Glomerular endothelial cell (primary cell): ENCODE data around the gene PAPPA. TPM values are rescaled to one million over a fixed set of nuclear protein-coding genes. Genes with fewer than 3 reads are reported as not detected.

ENCODE experiments used
- DNase-seq: peaks from one replicate; pipeline ENCODE4 v3.0.0-alpha.2; 2011; ENCODE audit warnings: low read depth, low spot score; ENCODE audit errors: extremely low read depth
- total RNA-seq: library from RNA; depleted of rRNA; stranded (reverse); fragments of >200 nt; gene quantifications from 2 replicates; pipeline ENCODE4 v1.2.3, GENCODE V29; 2015

PAPPA gene
- total RNA-seq, 1 donor from 2014 or later, result 13.1 TPM

- DNase-seq, result no peak
Observed at GRCh38 chr9:116337015-116337414, 183.4 kb downstream of the PAPPA start.

- DNase-seq, result no peak
Observed at GRCh38 chr9:116340270-116340669, 186.7 kb downstream of the PAPPA start.

GRCh38 chr9:116342061-116342460 lies 188.5 kb downstream of the PAPPA start:
- DNase-seq, result no peak

DNA sequence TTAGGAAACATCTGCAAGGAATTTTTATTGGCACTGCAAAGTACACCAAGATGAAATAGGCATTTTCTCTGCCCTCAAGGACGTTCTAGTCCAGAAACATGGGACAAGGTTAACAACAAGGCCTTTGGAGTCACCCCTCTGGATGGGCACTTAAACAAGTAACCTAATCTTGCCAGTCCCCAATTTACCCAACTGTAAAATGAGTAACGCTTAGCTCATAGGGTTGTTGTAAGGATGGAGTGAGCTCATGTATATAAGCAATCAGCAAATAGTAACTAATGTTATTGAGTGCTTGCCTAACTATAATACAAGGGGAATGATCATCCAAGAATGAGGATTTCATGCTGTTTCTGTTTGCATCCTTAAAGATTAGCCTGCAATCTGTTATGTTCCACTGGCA lies 189.3 kb downstream of the PAPPA start:
- DNase-seq, result no peak

- no peak for DNase-seq
Observed at GRCh38 chr9:116344416-116344815, 190.8 kb downstream of the PAPPA start.

GRCh38 chr9:116345393-116345792 lies 191.8 kb downstream of the PAPPA start:
- no peak for DNase-seq

DNA sequence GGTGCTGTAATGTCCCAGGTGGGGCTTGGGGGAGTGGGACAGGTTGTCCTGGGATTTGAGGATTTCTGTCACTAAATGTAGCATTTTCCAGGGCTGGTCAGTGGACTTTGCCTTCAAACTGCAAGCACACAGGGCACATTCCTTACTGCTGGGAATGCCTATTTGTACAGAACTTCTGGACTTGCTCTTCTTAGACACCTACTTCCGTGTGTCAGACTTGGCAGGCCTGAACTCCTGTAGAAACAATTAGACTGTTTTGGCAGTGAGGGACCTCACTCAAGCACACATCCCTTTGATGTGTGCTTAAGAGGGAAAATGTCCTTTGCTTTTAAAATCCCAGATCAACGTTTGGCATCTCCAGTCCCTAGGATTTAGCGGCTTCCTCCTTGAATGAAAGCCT lies 192.2 kb downstream of the PAPPA start:
- DNase-seq, result no peak

- no peak for DNase-seq
Observed at GRCh38 chr9:116349684-116350083, 196.1 kb downstream of the PAPPA start.

GRCh38 chr9:116350213-116350612 lies 196.6 kb downstream of the PAPPA start:
- no peak for DNase-seq

GRCh38 chr9:116352958-116353357 lies 199.4 kb downstream of the PAPPA start:
- DNase-seq, result no peak

DNA sequence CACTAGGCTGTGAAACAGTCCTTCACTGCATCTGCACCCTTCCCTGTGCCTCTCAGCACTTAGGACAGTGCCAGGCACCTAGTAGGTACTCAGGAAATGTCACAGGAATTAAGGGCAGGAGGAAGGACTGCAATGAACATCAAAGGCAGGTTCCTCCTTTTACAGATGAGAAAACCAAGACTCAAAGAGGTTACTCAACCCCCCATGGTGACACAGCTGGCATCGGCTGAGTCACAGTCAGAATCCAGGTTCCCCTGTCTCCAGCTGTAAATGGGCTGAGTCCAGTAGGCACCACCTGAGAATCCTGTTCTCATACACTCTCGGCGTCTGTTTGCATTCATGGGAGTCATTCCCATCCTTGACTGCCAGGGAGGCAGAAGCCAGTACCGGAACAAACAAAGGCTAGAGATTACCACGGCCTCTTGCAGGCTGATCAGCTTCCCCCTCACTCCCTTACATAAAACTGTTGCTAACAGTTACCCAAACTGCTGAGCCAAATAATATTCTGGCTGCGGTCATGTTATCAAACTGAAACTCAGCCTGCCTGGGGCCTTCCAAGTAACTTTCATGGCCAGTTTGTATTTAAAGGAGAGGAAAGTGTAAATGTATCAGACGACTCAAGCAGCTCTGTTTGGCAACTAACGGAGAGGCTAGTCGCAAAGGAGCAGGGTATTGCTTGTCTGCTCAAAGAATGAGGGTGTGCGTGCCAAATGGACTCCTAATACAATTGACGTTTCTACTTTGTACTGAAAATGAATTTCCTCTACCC lies 201.7 kb downstream of the PAPPA start:
- DNase-seq, result no peak

GRCh38 chr9:116358251-116358650 lies 204.7 kb downstream of the PAPPA start:
- no peak for DNase-seq

DNA sequence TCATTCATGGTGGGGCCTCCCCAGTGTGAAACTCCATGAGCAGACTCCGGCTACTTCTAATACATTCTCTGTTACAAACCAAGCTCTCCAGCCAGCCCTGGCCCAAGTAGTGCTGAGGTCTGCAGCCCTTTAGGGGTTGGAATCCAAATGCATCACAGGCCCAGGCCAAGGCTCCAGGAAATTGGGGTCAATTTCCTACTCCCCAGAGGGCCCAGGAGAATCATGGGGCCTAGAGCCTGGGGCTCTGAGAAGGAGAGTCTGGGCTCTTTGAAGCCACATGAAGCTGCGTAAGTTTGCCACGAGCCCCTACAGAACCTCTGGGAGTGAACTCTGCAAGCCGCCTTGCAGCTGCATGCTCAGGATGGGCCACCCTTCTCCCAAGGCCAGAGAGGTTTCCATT lies 206.4 kb downstream of the PAPPA start:
- DNase-seq, result no peak

DNA sequence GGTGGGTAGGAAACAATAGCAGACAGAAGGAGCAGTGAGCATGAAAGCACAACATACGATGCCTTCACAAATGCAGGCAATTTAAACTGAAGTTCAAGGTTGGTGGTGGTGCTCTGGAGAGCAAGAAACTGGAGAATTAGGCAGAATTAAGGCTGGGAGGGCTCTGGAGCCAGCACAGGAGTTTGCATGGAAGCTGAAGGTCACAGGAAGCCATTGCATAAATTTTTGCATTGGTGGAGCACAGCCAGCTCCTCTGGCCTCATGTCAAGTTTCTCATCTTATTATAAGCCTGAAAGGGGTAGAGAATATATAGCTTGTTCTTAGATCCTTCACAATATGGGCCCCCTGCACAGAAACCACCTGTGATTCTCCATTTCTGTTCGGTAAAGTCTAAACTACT lies 207.4 kb downstream of the PAPPA start:
- no peak for DNase-seq

DNA sequence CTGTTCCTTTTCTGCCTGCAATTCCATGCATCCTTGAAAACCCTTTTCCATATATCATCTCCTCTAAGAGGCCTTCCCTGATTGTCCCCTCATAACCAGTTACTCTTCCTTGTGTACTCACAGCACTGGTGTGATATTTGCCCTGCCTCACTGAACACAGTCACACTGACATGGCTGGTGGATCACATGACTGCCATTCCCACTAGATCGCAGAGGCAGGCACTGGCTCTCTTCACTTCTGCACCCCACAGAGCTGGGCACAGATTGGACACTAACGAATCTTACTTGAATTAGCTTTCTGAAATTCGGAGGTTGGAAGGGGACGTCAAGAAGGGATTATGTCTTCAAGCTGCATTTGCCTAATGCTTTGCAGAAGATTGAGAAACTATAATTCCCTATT lies 208.0 kb downstream of the PAPPA start:
- no peak for DNase-seq

DNA sequence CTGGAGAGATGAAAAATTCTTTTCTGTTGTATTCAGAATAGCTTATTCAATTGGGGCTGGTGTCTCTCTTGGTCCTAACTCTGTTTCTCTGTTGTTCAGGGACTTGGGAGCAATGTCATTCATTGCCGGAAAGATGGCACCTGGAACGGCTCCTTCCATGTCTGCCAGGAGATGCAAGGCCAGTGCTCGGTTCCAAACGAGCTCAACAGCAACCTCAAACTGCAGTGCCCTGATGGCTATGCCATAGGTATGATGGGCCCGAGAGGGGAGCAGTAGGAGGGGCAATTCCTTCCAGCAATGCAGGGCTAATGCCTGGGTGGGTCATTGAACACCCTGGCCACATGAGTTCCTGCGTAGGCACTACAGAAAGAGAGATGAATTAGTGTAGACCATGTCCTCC lies 208.9 kb downstream of the PAPPA start:
- DNase-seq, result no peak

DNA sequence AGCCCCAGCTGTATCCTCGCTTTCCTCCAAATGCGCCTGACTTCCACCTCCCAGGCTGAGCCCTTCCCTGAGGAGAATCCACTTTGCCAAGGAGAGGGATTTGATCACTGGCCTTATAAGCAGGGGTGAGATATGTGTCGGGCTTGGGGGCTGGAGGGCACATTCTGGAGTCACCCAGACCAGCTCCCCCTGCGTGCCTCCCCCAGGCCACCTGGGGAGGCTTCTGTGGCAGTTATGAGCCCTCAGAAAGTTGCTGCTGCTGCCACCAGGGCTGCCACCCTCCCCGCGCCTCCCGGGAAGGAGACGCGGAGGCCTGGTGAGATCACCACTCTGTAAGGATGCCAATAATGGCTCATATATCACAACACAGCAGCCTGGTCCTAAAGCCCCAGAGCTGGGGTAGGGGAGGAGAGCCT lies 211.5 kb downstream of the PAPPA start:
- DNase-seq, result no peak

- DNase-seq, result no peak
Observed at GRCh38 chr9:116366241-116366640, 212.7 kb downstream of the PAPPA start.

GRCh38 chr9:116368680-116369079 lies 215.1 kb downstream of the PAPPA start:
- DNase-seq, result no peak

DNA sequence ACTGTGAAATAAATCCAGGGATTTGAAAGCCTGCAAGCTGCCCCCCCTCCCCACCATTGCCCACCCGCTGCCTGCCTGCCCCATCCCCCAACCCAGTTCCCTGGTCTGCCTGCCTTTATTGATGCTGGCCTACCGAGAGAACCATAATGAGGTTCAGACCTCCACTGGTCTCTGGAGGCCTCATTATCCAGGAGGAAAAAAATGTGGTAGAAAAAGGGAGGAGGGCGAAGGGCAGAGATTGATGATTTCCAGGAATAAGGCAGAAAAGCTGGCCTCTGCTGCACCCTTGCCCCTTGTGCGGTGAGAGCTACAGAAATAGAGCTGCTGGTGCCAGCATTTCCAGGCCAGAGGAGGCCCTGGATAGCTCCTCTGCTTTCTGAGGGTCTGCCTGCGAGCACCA lies 216.1 kb downstream of the PAPPA start:
- DNase-seq, result no peak

GRCh38 chr9:116370556-116370955 lies 217.0 kb downstream of the PAPPA start:
- DNase-seq, result no peak

GRCh38 chr9:116372081-116372673 lies 218.6 kb downstream of the PAPPA start:
- DNase-seq, result no peak

DNA sequence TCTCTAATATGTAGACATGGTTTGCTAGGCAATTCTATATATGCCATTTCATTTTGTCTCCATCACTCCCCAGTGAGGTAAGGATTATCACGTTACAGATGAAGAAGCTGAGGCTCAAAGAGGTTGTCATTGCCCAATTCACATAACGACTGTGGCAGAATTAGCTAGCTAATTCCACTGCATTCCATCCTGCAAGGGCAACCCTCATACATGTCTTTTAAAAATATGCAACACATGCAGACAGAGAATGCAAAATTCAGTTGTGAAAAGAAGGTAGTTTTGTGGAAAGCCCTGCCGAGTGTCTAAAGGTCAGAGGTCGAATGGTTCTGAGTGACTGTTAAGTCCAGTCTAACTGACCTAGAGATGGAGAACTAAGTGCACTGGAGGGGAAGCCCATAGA lies 219.2 kb downstream of the PAPPA start:
- DNase-seq, result no peak
